ENCODE measurements around the gene PDZD4.
"Not testable (repeated sequence)": the region's sequence is repeated elsewhere in the genome, so short reads cannot be mapped to it uniquely, and the experiment has no call there.

Gene PDZD4

GRCh38 chrX:153831429-153832150 lies 1.2 kb upstream of the PDZD4 start:
- no peak for DNase-seq

DNA sequence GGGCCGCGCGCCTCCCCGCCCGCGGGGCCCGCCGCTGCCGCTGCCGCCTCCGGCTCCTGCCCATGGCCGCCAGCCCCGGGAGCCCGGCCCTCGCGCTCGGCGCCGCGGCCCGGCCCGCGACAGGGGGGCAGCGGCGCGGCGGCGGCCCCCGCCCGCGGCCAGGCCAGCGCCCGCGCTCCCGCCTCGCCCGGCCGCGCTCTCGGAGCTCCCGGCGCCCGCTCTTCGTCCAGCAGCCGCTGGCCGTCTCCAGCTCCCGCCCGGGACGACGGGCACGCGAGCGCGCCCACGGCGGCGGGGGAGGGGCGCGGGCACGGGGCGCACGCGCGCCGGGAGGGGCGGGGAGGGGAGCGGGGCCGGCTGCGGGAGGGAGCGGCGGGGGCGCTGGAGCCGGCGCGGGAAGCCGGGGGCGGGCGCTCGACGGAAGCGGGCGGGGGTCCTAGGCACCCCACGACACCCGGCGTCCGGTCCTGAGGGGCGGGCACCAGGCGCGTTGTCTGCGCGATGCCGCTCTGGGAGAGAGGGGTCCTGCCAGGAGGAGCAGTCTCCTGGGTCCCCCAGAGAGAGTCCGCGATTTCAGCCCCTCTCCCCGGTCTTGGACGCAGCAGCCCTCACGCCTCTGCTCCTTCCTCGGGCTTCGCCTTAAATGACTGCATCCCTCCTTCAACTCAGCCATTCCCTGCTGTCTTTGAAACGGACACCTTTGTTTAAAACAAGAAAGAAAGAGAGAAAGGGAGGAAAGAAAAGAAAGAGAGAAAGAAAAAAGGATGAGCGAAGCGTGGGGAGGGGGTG lies 490 bp upstream of the PDZD4 start:
- DNase-seq, result no peak

- no peak for DNase-seq
These were observed 870 bp downstream of the PDZD4 start for GRCh38 chrX:153829549-153829798.

DNA sequence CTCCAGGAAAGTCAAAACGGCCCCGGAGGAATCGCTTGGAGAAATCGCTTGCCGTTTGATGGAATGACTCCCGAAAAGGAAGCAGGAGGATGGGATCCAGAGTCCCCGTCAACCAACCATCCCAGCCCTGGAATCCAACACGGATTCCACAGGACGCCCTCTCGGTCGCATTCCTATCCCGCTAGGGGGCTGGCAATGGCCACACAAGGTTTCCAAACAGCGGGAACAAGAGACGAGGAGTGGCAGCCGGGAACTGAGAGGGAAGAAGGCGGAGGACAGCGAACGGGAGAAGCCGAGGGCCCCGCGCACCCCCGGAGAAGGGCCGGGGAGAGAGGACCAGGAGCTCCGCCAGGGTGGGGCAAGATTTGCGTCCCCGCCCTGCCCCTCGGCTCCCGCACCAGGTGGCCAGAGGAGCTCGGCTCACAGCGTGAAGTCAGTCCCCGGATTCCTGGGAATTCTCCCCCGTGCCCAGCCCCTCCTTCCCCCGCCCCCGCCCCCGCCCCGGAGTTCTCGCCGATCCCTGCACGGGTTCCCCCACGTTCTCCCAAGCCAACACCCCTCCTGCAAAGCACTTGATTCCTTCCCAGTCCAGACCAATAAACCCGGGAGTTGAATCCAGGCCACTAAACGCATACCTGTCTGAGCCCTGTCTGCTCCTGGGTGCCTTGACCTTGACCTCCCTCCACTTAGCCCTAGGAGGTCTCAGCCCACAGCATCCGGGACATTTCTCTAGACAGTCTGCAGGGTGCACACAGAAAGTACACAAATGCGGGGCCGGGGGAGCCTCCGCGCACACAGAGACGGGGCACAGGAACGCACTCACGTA lies 1.4 kb downstream of the PDZD4 start:
- DNase-seq, result no peak

- DNase-seq, result no peak
These were observed 2.0 kb downstream of the PDZD4 start for GRCh38 chrX:153828308-153828707.

DNA sequence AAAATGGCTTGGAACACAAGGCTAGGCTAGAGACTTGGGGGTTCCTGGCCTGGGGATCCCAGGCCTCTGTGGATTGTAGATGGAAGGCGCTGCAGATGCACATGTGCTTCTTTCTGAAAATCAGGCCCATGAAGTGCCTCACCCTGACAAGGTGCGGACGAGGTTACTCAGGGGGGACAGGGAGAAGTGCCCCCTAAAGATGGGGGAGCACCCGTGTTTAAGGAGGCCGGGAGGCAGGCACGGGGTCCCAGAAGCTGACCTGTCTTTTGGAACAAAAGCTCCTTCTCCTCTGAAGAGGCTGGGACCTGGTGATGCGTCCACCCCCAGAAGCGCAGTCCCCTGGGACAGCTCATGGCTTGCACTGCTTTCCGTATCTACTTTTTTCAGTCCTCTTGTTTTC lies 2.4 kb downstream of the PDZD4 start:
- DNase-seq, result no peak

DNA sequence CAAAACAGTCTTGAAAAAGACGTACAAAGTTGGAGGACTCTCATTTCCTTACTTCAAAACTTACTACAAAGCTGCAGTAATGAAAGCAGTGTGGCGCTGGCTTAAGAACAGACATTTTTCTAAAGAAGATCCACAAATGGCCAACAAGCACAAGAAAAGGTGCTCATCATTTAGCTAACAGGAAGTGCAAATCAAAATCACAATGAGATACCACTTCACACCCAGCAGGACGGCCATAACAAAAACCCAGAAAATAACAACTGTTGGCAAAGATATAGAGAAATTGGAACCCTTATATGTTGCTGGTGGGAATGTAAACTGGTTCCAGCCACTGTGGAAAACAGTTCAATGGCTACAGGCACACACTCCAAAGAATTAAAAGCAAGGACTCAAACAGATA lies 3.3 kb downstream of the PDZD4 start:
- DNase-seq, result no peak

GRCh38 chrX:153825042-153825441 lies 5.3 kb downstream of the PDZD4 start:
- DNase-seq, result no peak

DNA sequence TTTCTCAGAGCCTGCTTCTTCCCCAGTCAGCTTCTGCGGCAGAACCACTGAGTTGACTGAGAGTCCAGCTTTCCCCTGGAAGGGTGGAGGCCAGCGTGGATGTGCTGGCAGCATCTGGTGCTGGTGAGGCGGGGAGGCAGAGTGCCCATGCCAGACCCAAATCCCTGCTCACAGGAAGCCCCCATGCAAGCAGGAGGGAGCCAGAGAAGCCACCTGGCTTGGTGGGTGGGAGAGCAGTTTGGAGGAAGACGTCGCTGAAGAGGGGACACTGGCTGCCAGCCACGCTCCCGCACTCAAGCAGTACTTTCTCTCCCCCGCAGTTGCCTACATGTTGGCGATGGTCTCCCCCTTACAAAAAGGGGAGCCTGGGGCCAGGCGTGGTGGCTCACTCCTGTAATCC lies 6.0 kb downstream of the PDZD4 start:
- DNase-seq, result no peak

- DNase-seq, result no peak
These were observed 9.3 kb downstream of the PDZD4 start for GRCh38 chrX:153821066-153821465.

GRCh38 chrX:153820601-153821000 lies 9.7 kb downstream of the PDZD4 start:
- no peak for DNase-seq

GRCh38 chrX:153819384-153820040 lies 10.8 kb downstream of the PDZD4 start:
- no peak for DNase-seq

- DNase-seq, result no peak
These were observed 11.6 kb downstream of the PDZD4 start for GRCh38 chrX:153818571-153819383.

DNA sequence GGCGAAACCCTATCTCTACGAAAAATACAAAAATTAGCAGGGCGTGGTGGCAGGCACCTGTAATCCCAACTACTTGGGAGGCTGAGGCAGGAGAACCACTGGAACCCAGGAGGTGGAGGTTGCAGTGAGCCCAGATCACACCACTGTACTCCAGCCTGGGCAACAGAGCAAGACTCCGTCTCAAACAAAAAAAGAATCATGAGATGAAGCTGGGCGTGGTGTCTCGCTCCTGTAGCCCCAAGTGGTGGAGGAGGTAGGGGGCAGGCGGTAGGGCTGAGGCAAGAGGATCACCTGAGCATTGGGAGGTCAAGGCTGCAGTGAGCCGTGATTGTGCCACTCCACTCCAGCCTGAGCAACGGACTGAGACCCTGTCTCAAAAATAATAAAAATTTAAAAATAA lies 12.3 kb downstream of the PDZD4 start:
- DNase-seq, result not testable (repeated sequence)

DNA sequence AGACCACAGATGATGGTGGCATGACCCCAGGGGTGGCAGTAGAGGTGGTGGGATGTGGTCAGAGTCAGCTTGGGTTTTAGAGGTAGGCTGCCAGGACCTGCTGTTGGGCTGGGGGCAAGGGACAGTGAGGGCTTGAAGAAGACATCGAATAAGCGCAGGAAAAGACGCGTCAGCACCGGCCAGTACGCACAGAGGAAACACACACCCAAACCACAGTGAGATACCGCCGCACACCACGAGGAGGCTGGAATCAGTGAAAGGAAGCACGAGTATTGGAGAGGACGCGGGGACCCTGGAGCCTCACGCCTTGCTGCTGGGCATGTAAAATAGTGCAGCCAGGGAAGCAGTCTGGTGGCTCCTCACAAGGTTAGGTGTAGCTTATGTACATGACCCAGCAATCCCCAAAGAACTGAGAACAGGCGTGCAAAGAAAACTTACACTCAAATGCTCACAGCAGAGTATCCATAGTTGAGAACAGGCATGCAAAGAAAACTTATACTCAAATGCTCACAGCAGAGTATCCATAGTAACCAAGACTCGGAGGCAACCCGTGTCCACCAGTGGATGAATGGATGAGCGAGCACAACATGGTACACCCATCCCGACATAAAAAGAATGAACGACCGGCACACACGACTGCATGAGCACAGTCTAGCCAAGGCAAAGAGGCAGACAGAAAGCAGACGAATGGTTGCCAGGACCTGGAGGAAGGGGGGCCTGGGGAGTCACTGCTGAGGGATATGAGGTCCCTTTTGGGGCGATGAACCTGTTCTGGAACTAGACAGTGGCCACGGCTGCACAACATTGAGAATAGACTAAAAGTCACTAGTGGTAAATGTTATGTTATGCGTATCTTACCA lies 13.3 kb downstream of the PDZD4 start:
- DNase-seq, result no peak

DNA sequence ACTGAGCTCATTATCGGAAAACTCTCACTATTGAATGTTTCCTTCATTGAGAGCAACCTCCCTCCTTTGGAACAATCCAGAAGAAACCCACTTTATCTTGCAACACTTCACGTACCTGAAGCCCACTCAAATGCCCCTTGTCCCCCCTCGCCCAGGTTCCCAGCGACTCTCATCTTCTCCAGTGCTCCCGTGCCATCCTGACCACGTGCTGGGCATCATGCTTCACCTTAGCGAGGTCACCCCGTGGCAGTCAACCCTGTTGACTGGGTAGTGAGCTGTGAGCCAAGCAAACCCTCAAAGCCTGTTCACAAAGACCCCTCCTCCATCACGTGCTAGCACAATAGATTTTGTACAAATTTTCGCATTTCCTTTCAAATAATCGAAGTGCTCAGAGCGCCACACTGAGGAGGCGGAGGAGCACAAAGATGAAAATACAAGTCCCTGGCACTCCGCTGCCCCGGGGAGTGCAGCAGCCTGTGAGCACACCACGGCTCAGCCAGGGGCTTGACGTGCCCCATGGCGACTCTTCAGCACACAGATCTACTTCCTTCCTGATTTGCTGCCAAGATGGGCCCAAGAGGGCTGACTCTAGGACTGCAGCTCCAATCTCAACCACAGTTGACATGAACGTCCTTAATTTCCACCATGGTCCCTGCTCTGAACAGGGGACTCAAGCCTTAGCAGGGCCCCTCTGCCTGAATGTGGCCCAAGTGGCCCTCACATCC lies 15.6 kb downstream of the PDZD4 start:
- no peak for DNase-seq

- no peak for DNase-seq
These were observed 17.2 kb downstream of the PDZD4 start for GRCh38 chrX:153813161-153813560.

GRCh38 chrX:153812220-153812619 lies 18.1 kb downstream of the PDZD4 start:
- DNase-seq, result no peak

GRCh38 chrX:153807976-153808375 lies 22.4 kb downstream of the PDZD4 start:
- DNase-seq, result no peak

DNA sequence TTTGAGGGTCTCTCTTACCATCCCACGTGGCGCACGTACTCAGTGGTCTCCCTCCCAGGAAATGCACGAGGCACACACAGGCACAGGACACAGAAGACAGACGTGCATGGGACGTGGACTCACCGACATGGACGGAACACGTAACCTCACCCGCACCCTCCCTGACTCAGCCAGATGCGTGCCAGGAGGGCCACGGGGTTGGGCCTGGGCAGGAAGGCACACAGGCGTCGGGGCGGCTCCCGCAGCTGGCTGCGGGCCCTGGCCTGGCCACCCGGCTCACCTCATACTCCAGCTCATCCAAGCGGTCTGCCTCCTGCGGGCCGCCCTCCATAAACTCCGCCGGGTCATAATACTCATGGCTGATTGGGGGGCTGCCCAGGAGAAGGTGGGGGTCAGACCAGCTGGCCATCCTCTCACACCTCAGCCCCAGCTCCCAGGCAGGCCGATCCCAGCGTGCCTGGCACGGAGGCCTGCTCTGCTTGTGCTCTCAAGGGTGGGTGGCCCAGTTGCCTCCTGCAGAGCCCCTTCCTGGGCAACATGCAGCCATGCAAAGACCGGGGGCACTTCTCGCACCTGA lies 23.3 kb downstream of the PDZD4 start:
- no peak for DNase-seq
